OCI-LY7 (cell line): ENCODE data around the gene IL22RA2.

ENCODE experiments used
- EZH2phosphoT487 ChIP-seq: fragments of 200-600 bp; sonication (generic); IDR thresholded peaks from 2 replicates; pipeline ENCODE4 v1.6.1; 2018; ENCODE audit warnings: low read depth, borderline replicate concordance, mild to moderate bottlenecking, mixed run types, antibody characterized with exemption, low read length, moderate library complexity, mixed read lengths
- TF ChIP-seq, protein P1 (sequence below): fragments of 200-600 bp; sonication (generic); conservative IDR thresholded peaks from 2 replicates; pipeline ENCODE4 v1.5.1; 2014; ENCODE audit warnings: mild to moderate bottlenecking, antibody characterized with exemption, low read length, moderate library complexity, mixed read lengths

GRCh38 chr6:137210903-137211302 is 37.5 kb upstream of the IL22RA2 start:
- TF ChIP-seq, protein P1, sequence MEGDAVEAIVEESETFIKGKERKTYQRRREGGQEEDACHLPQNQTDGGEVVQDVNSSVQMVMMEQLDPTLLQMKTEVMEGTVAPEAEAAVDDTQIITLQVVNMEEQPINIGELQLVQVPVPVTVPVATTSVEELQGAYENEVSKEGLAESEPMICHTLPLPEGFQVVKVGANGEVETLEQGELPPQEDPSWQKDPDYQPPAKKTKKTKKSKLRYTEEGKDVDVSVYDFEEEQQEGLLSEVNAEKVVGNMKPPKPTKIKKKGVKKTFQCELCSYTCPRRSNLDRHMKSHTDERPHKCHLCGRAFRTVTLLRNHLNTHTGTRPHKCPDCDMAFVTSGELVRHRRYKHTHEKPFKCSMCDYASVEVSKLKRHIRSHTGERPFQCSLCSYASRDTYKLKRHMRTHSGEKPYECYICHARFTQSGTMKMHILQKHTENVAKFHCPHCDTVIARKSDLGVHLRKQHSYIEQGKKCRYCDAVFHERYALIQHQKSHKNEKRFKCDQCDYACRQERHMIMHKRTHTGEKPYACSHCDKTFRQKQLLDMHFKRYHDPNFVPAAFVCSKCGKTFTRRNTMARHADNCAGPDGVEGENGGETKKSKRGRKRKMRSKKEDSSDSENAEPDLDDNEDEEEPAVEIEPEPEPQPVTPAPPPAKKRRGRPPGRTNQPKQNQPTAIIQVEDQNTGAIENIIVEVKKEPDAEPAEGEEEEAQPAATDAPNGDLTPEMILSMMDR, result no peak
- no peak for TF ChIP-seq EZH2phosphoT487
